Upper lobe of right lung (tissue), 1 donor: ENCODE measurements around the gene DBNDD2. TPM values are rescaled to one million over a fixed set of nuclear protein-coding genes. Genes with fewer than 3 reads are reported as not detected.
A peak's percentile ranks its signal among the peaks of the same experiment; 100 is the strongest.

ENCODE experiments used
- ATAC-seq: fragments of 200-7000 bp; cut with Tn5 transposase; one replicate; pipeline ENCODE4 v1.9.1; 2020; ENCODE audit warnings: mild to moderate bottlenecking, moderate library complexity
- DNase-seq: peaks from one replicate; pipeline ENCODE4 v3.0.0-alpha.2; 2020
- H3K27ac ChIP-seq: fragments of 200-600 bp; one replicate; pipeline ENCODE4 v1.8.0; 2022
- H3K27me3 ChIP-seq: fragments of 200-600 bp; one replicate; pipeline ENCODE4 v1.8.0; 2022; ENCODE audit warnings: mild to moderate bottlenecking
- H3K36me3 ChIP-seq: fragments of 200-600 bp; one replicate; pipeline ENCODE4 v1.8.0; 2022
- H3K4me1 ChIP-seq: fragments of 200-600 bp; one replicate; pipeline ENCODE4 v1.8.0; 2022
- H3K4me3 ChIP-seq: fragments of 200-600 bp; one replicate; pipeline ENCODE4 v1.8.0; 2022; ENCODE audit warnings: mild to moderate bottlenecking
- H3K9me3 ChIP-seq: fragments of 200-600 bp; one replicate; pipeline ENCODE4 v1.8.0; 2022
- CTCF ChIP-seq: fragments of 200-600 bp; IDR thresholded peaks from one replicate; pipeline ENCODE4 v1.8.0; 2022; ENCODE audit warnings: antibody characterized with exemption
- intact Hi-C: fragments of 100-400 bp; cut with DNase I; formaldehyde crosslinking; loops from one replicate; pipeline ENCODE4 v1.11.0; 2022
- total RNA-seq: library from RNA; stranded (reverse); fragmentation: NEBNext Ultra II Directional; extraction: Animal tissue kit (Norgen Biotek cat#: 25700); gene quantifications from one replicate; pipeline ENCODE4 v1.2.1, GENCODE V29; 2021
- donor health status: DM: no; HTN: yes; CAD: no; lungs with severe emphysema.

DBNDD2 gene
- total RNA-seq, 1 donor from 2014 or later: 66.2 TPM

- DNase-seq (no peak), ATAC-seq (no peak)
- Histone ChIP-seq H3K4me1 (no peaks in the 10 kb centered on the region), H3K27ac (no peak overlapping the region), H3K36me3 (peaks cover 67% of the 10 kb centered on the region), H3K9me3 (no peaks in the 10 kb centered on the region), H3K4me3 (no peak overlapping the region), H3K27me3 (no peaks in the 10 kb centered on the region)
- intact Hi-C loops: no loop called here
- TF ChIP-seq CTCF: no peak
These were observed 15.6 kb downstream of the DBNDD2 start for GRCh38 chr20:45423700-45424099.

- TF ChIP-seq CTCF: no peak
- ATAC-seq: no peak
- H3K36me3 ChIP-seq: peaks cover 54% of the 10 kb centered on the region
These were observed 17.5 kb downstream of the DBNDD2 start for GRCh38 chr20:45425561-45425960.

GRCh38 chr20:45426320-45427016, 18.4 kb downstream of the DBNDD2 start:
- DNase-seq: no peak
- intact Hi-C loops: no loop called here
- H3K4me1 ChIP-seq: no peaks in the 10 kb centered on the region
- no peak overlapping the region for H3K4me3 ChIP-seq
- ATAC-seq: no peak
- peaks cover 45% of the 10 kb centered on the region for H3K36me3 ChIP-seq
- no peak for TF ChIP-seq CTCF
- H3K9me3 ChIP-seq: no peaks in the 10 kb centered on the region
- no peak overlapping the region for H3K27ac ChIP-seq
- H3K27me3 ChIP-seq: no peaks in the 10 kb centered on the region

More at GRCh38 chr20:45425561-45425960, 17.5 kb downstream of the DBNDD2 start:
- H3K4me3 ChIP-seq: no peak overlapping the region
- no peak for DNase-seq
- no peaks in the 10 kb centered on the region for H3K27me3 ChIP-seq
- H3K4me1 ChIP-seq: no peaks in the 10 kb centered on the region
- intact Hi-C loops: no loop called here
- no peaks in the 10 kb centered on the region for H3K9me3 ChIP-seq
- no peak overlapping the region for H3K27ac ChIP-seq

GRCh38 chr20:45427236-45428149, 19.4 kb downstream of the DBNDD2 start:
- TF ChIP-seq CTCF: no peak
- Histone ChIP-seq H3K9me3 (no peaks in the 10 kb centered on the region), H3K4me1 (no peaks in the 10 kb centered on the region), H3K27ac (no peak overlapping the region), H3K27me3 (no peaks in the 10 kb centered on the region), H3K36me3 (peaks cover 35% of the 10 kb centered on the region), H3K4me3 (no peak overlapping the region)
- intact Hi-C loops: no loop called here
- ATAC-seq (peak; percentile 45), DNase-seq (no peak)

- Histone ChIP-seq H3K9me3 (no peaks in the 10 kb centered on the region), H3K27me3 (no peaks in the 10 kb centered on the region), H3K36me3 (peaks cover 14% of the 10 kb centered on the region), H3K4me3 (no peak overlapping the region), H3K4me1 (no peaks in the 10 kb centered on the region), H3K27ac (no peak overlapping the region)
- DNase-seq (no peak), ATAC-seq (no peak)
- intact Hi-C loops: loop anchor here (10.0 kb wide), 1 partner anchor 65 kb away; the partner anchor contains the start of gene SYS1
- TF ChIP-seq CTCF: no peak
These were observed 21.5 kb downstream of the DBNDD2 start for GRCh38 chr20:45429618-45430017.
